ENCODE results near the gene TMX2. TPM values are rescaled to one million over a fixed set of nuclear protein-coding genes. Genes with fewer than 3 reads are reported as not detected.

TMX2 gene
- total RNA-seq, 1 donor from 2014 or later: 96.8 TPM

GRCh38 chr11:57762235-57762861, 50.0 kb downstream of the TMX2 start:
- H3K27ac Mint-ChIP-seq: no peak overlapping the region

GRCh38 chr11:57763568-57763967, 51.2 kb downstream of the TMX2 start:
- peaks cover 8% of the 10 kb centered on the region for H3K36me3 Mint-ChIP-seq (ENCODE audit: low read depth)
- no peak overlapping the region for H3K4me3 Mint-ChIP-seq
- peaks cover 31% of the 10 kb centered on the region for H3K4me1 Mint-ChIP-seq (ENCODE audit: low read depth)
- DNase-seq (ENCODE audit: low spot score): no peak
- no peak overlapping the region for H3K27ac Mint-ChIP-seq
- H3K27me3 Mint-ChIP-seq (ENCODE audit: insufficient read depth): peaks cover 4% of the 10 kb centered on the region
- peaks cover 4% of the 10 kb centered on the region for H3K9me3 Mint-ChIP-seq
- intact Hi-C loops (cut with micrococcal nuclease): no loop called here

More at GRCh38 chr11:57762235-57762861, 50.0 kb downstream of the TMX2 start:
- peaks cover 37% of the 10 kb centered on the region for H3K4me1 Mint-ChIP-seq (ENCODE audit: low read depth)
- intact Hi-C loops (cut with micrococcal nuclease): no loop called here
- peak overlapping the region; percentile 19 for H3K4me3 Mint-ChIP-seq
- peaks cover 4% of the 10 kb centered on the region for H3K27me3 Mint-ChIP-seq (ENCODE audit: insufficient read depth)
- H3K9me3 Mint-ChIP-seq: peaks cover 4% of the 10 kb centered on the region
- peaks cover 8% of the 10 kb centered on the region for H3K36me3 Mint-ChIP-seq (ENCODE audit: low read depth)
- no peak for DNase-seq (ENCODE audit: low spot score)

GRCh38 chr11:57764021-57764420, 51.6 kb downstream of the TMX2 start:
- Mint-ChIP-seq H3K27me3 (ENCODE audit: insufficient read depth) (peaks cover 4% of the 10 kb centered on the region), H3K36me3 (ENCODE audit: low read depth) (peaks cover 8% of the 10 kb centered on the region), H3K9me3 (peaks cover 4% of the 10 kb centered on the region), H3K4me1 (ENCODE audit: low read depth) (peaks cover 31% of the 10 kb centered on the region), H3K4me3 (no peak overlapping the region), H3K27ac (no peak overlapping the region)
- intact Hi-C loops (cut with micrococcal nuclease): no loop called here
- DNase-seq (ENCODE audit: low spot score): no peak

- intact Hi-C loops (cut with micrococcal nuclease): no loop called here
- H3K27me3 Mint-ChIP-seq (ENCODE audit: insufficient read depth): peaks cover 4% of the 10 kb centered on the region
- H3K4me1 Mint-ChIP-seq (ENCODE audit: low read depth): peaks cover 31% of the 10 kb centered on the region
- H3K9me3 Mint-ChIP-seq: peaks cover 4% of the 10 kb centered on the region
- no peak overlapping the region for H3K27ac Mint-ChIP-seq
- peaks cover 8% of the 10 kb centered on the region for H3K36me3 Mint-ChIP-seq (ENCODE audit: low read depth)
- no peak overlapping the region for H3K4me3 Mint-ChIP-seq
- no peak for DNase-seq (ENCODE audit: low spot score)
These were observed 52.2 kb downstream of the TMX2 start for GRCh38 chr11:57764566-57764965.

GRCh38 chr11:57764972-57765371, 52.6 kb downstream of the TMX2 start:
- Mint-ChIP-seq H3K36me3 (ENCODE audit: low read depth) (peaks cover 8% of the 10 kb centered on the region), H3K27ac (no peak overlapping the region), H3K4me3 (no peak overlapping the region), H3K27me3 (ENCODE audit: insufficient read depth) (peaks cover 4% of the 10 kb centered on the region), H3K4me1 (ENCODE audit: low read depth) (peaks cover 31% of the 10 kb centered on the region), H3K9me3 (peaks cover 4% of the 10 kb centered on the region)
- no peak for DNase-seq (ENCODE audit: low spot score)
- intact Hi-C loops (cut with micrococcal nuclease): no loop called here

GRCh38 chr11:57770793-57771192, 58.4 kb downstream of the TMX2 start:
- H3K36me3 Mint-ChIP-seq (ENCODE audit: low read depth): peaks cover 8% of the 10 kb centered on the region

GRCh38 chr11:57771365-57771764, 59.0 kb downstream of the TMX2 start:
- Mint-ChIP-seq H3K27ac (no peak overlapping the region), H3K27me3 (ENCODE audit: insufficient read depth) (no peaks in the 10 kb centered on the region), H3K9me3 (peaks cover 3% of the 10 kb centered on the region), H3K36me3 (ENCODE audit: low read depth) (peaks cover 7% of the 10 kb centered on the region), H3K4me3 (no peak overlapping the region), H3K4me1 (ENCODE audit: low read depth) (peaks cover 20% of the 10 kb centered on the region)
- intact Hi-C loops (cut with micrococcal nuclease): no loop called here
- no peak for DNase-seq (ENCODE audit: low spot score)

More at GRCh38 chr11:57770793-57771192, 58.4 kb downstream of the TMX2 start:
- Mint-ChIP-seq H3K4me1 (ENCODE audit: low read depth) (peaks cover 18% of the 10 kb centered on the region), H3K27me3 (ENCODE audit: insufficient read depth) (no peaks in the 10 kb centered on the region), H3K27ac (no peak overlapping the region), H3K9me3 (peaks cover 4% of the 10 kb centered on the region), H3K4me3 (no peak overlapping the region)
- no peak for DNase-seq (ENCODE audit: low spot score)
- intact Hi-C loops (cut with micrococcal nuclease): no loop called here

- intact Hi-C loops (cut with micrococcal nuclease): no loop called here
- no peak overlapping the region for H3K27ac Mint-ChIP-seq
- no peak for DNase-seq (ENCODE audit: low spot score)
- H3K27me3 Mint-ChIP-seq (ENCODE audit: insufficient read depth): no peaks in the 10 kb centered on the region
- no peaks in the 10 kb centered on the region for H3K9me3 Mint-ChIP-seq
- H3K36me3 Mint-ChIP-seq (ENCODE audit: low read depth): peaks cover 3% of the 10 kb centered on the region
- H3K4me1 Mint-ChIP-seq (ENCODE audit: low read depth): peaks cover 20% of the 10 kb centered on the region
- H3K4me3 Mint-ChIP-seq: no peak overlapping the region
These were observed 60.2 kb downstream of the TMX2 start for GRCh38 chr11:57772562-57772961.

- no peaks in the 10 kb centered on the region for H3K27me3 Mint-ChIP-seq (ENCODE audit: insufficient read depth)
- H3K27ac Mint-ChIP-seq: no peak overlapping the region
- peaks cover 20% of the 10 kb centered on the region for H3K4me1 Mint-ChIP-seq (ENCODE audit: low read depth)
- no peak overlapping the region for H3K4me3 Mint-ChIP-seq
- intact Hi-C loops (cut with micrococcal nuclease): no loop called here
- no peak for DNase-seq (ENCODE audit: low spot score)
- H3K9me3 Mint-ChIP-seq: no peaks in the 10 kb centered on the region
- peaks cover 3% of the 10 kb centered on the region for H3K36me3 Mint-ChIP-seq (ENCODE audit: low read depth)
These were observed 60.7 kb downstream of the TMX2 start for GRCh38 chr11:57773026-57773598.

GRCh38 chr11:57775491-57775890, 63.1 kb downstream of the TMX2 start:
- no peak for DNase-seq (ENCODE audit: low spot score)
- peaks cover 3% of the 10 kb centered on the region for H3K36me3 Mint-ChIP-seq (ENCODE audit: low read depth)
- intact Hi-C loops (cut with micrococcal nuclease): no loop called here
- no peaks in the 10 kb centered on the region for H3K27me3 Mint-ChIP-seq (ENCODE audit: insufficient read depth)
- no peaks in the 10 kb centered on the region for H3K9me3 Mint-ChIP-seq
- H3K4me1 Mint-ChIP-seq (ENCODE audit: low read depth): peaks cover 30% of the 10 kb centered on the region
- H3K4me3 Mint-ChIP-seq: no peak overlapping the region
- H3K27ac Mint-ChIP-seq: no peak overlapping the region

- H3K36me3 Mint-ChIP-seq (ENCODE audit: low read depth): peaks cover 3% of the 10 kb centered on the region
- H3K27ac Mint-ChIP-seq: no peak overlapping the region
- intact Hi-C loops (cut with micrococcal nuclease): no loop called here
- H3K4me1 Mint-ChIP-seq (ENCODE audit: low read depth): peaks cover 30% of the 10 kb centered on the region
- no peak overlapping the region for H3K4me3 Mint-ChIP-seq
- no peak for DNase-seq (ENCODE audit: low spot score)
- no peaks in the 10 kb centered on the region for H3K9me3 Mint-ChIP-seq
- no peaks in the 10 kb centered on the region for H3K27me3 Mint-ChIP-seq (ENCODE audit: insufficient read depth)
These were observed 63.7 kb downstream of the TMX2 start for GRCh38 chr11:57776031-57776521.

- H3K9me3 Mint-ChIP-seq: no peaks in the 10 kb centered on the region
- no peak overlapping the region for H3K27ac Mint-ChIP-seq
- no peak overlapping the region for H3K4me3 Mint-ChIP-seq
- DNase-seq (ENCODE audit: low spot score): no peak
- peaks cover 36% of the 10 kb centered on the region for H3K4me1 Mint-ChIP-seq (ENCODE audit: low read depth)
- no peaks in the 10 kb centered on the region for H3K36me3 Mint-ChIP-seq (ENCODE audit: low read depth)
- no peaks in the 10 kb centered on the region for H3K27me3 Mint-ChIP-seq (ENCODE audit: insufficient read depth)
- intact Hi-C loops (cut with micrococcal nuclease): no loop called here
These were observed 64.3 kb downstream of the TMX2 start for GRCh38 chr11:57776577-57777210.

GRCh38 chr11:57777969-57778317, 65.5 kb downstream of the TMX2 start:
- Mint-ChIP-seq H3K27me3 (ENCODE audit: insufficient read depth) (no peaks in the 10 kb centered on the region), H3K36me3 (ENCODE audit: low read depth) (no peaks in the 10 kb centered on the region), H3K27ac (no peak overlapping the region), H3K4me3 (no peak overlapping the region), H3K9me3 (no peaks in the 10 kb centered on the region), H3K4me1 (ENCODE audit: low read depth) (peaks cover 30% of the 10 kb centered on the region)
- DNase-seq (ENCODE audit: low spot score): no peak
- intact Hi-C loops (cut with micrococcal nuclease): no loop called here

All from activated T-helper 1 cell treated with anti-CD3 and anti-CD28 coated beads, Interleukin-12 subunit alpha, Interleukin-12 subunit beta, Interleukin-2, Interleukin-4 antibody, amounts not matched to agents 30 ng/mL and 10 ng/mL and 1 ng/mL, durations not matched to agents 14 hours and 24 hours and 36 hours (primary cell).